VCaP (cell line): ENCODE data around the gene PAPOLB.

ENCODE experiments used
- H3K27ac ChIP-seq: fragments of 450-650 bp; 2 replicates; pipeline ENCODE4 v1.5.1; 2017
- TF ChIP-seq, protein P1 (sequence below): fragments of 450-650 bp; conservative IDR thresholded peaks from 2 replicates; pipeline ENCODE4 v1.5.1; 2017; ENCODE audit warnings: mild to moderate bottlenecking, moderate library complexity

PAPOLB gene

DNA sequence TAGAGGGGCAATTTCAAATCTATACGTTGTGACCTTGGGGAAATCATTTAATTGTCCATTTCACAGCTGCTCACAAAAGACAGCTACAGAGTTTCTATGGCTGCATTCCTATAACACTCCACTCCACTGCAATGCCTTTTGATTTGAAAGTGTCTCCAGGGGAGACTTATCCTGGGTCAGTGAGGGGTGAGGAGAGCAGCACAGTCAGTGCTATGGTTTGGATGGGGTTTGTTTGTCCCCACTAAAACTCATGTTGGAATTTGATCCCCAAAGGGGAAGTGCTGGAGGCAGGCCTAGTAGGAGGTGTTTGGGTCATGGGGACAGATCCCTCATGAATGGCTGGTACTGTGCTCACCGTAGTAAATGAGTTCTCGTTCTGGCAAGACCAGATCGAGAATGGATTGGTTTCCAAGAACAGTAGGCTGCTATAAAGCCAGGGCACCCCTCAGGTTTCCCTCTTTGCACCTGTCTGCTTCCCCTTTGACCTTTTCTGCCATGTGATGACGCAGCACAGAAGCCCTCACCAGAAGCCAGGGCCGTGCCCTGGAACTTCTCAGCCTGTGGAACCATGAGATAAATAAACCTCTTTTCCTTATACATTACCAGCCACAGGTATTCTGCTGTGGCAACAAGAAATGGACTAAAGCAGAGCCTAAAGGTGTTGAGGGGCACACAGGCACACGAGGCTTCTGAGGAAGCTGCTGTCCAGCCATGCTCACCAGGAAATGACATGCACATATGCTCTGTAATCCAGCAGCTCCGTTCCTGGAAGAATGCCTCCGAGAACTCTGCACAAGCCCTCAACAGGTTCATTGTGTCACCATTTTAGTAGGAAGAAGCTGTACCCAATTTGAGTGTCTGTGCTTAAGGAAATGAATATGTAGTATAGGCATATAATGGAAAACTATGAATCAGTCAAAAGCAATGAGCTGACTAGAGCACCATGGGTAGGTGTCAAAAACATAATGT is 5.0 kb upstream of the PAPOLB start:
- TF ChIP-seq, protein P1, sequence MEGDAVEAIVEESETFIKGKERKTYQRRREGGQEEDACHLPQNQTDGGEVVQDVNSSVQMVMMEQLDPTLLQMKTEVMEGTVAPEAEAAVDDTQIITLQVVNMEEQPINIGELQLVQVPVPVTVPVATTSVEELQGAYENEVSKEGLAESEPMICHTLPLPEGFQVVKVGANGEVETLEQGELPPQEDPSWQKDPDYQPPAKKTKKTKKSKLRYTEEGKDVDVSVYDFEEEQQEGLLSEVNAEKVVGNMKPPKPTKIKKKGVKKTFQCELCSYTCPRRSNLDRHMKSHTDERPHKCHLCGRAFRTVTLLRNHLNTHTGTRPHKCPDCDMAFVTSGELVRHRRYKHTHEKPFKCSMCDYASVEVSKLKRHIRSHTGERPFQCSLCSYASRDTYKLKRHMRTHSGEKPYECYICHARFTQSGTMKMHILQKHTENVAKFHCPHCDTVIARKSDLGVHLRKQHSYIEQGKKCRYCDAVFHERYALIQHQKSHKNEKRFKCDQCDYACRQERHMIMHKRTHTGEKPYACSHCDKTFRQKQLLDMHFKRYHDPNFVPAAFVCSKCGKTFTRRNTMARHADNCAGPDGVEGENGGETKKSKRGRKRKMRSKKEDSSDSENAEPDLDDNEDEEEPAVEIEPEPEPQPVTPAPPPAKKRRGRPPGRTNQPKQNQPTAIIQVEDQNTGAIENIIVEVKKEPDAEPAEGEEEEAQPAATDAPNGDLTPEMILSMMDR = no peak
- H3K27ac ChIP-seq = no peak overlapping the region

DNA sequence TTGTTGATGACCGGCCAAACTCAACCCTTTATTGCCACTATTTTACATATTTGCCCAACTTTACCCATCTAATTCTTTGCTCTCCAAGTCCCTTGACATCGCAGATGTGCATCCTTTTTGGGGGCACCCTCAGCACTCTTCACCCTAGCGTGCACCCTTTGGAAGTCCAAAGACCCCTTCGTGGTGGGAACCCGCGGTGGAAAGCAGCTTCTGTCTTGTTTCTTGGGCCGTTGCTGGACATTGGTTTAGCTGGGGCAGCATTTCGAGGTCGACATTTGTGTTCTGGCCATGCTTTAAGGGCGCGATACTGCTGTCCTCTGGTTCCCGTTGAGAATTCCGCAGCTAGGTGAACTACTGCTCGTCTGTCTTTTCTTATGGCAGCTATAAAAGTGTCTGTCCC is 326 bp upstream of the PAPOLB start:
- TF ChIP-seq, protein P1 = no peak
- no peak overlapping the region for H3K27ac ChIP-seq

DNA sequence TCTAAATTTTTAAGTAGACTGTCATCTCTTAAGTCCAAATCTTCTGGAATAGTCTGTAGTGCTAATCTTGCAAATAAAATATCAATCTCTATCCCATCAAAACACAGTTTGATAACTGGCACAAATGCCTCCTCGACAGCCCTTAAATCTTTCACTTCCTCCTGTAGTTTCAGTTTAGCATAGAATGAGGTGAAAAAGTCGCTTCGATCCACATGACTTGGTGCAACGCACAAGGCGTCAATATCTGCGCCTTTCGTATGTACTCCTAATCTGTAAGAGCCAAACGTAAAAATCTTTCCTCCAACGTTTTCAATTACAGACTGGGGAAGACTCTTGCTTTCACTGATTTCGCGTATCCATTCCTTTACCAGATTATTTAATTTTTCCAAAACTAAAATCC is 603 bp downstream of the PAPOLB start:
- TF ChIP-seq, protein P1 = no peak
- no peak overlapping the region for H3K27ac ChIP-seq

DNA sequence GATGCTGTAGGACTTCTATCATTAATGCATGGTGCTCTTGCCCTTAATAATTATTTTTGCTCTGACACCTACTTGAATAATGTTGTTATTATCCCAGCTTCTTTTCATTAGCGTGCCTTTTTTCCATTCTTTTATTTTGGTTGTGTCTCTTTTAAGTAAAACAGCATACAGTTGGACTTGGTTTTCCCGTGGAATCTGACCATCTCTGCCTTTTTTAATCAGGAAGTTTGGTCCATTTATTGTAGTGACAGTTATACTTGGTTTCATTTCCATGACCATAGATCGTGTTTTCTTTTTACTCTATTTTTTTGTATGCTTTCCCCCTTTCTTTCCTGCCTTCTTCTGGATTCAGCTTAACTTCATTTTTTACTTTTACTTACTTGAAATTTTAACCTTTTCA is 4.6 kb downstream of the PAPOLB start:
- H3K27ac ChIP-seq = peak overlapping the region; percentile 14; the same call in 1 of the 2 replicates
- TF ChIP-seq, protein P1 = no peak

DNA sequence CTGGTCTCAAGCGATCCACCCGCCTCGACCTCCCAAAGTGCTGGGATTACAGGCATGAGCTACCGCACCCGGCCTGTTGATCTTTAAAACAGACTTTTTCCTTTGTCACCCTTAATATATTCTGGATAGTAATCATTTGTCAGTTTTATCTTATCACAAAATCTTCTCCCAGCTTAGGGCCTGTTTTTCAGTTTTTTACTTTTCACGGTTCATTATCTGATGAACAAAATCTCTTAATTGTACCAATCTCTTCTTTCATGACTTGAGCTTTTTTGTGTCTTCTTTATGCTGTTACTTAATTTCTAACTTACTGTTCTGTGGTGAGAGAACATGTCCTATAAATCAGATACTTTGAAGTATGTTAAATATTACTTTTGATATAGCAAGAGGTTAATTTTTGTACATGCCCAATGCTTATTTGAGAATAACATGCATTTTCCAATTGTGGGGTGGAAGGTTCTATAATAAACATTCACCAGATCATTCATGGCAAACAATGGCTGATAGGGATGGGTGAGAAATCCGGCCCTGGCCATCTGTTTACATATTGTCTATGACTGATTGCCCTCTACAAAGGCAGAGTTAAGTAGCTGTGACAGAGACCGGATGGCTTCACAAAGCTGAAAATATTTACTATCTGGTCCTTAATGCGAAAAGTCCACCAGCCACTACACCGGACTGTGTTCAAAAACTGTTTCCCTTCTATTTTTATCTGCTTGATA is 5.3 kb downstream of the PAPOLB start:
- H3K27ac ChIP-seq = no peak overlapping the region
- TF ChIP-seq, protein P1 = no peak

DNA sequence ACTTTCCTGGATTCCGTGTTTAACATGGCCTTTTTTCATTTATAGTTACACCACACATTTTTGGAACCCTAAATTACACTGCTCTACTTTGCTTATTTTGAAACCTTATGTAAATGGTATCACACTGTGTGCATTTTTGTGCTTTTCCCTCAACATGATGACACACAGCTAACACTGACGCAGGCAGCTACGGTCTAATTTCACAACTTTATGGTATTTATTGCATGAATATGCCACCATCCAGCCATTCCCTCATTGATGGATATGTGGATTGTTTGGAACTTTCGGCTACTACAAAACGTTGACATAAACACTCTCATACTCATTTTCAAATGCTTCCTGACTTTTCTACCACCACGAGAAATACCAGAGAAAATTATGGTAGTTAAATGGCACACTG is 6.9 kb downstream of the PAPOLB start:
- TF ChIP-seq, protein P1 = no peak
- no peak overlapping the region for H3K27ac ChIP-seq
